ENCODE results near the gene ARID3B. TPM values are rescaled to one million over a fixed set of nuclear protein-coding genes. Genes with fewer than 3 reads are reported as not detected.
A peak's percentile ranks its signal among the peaks of the same experiment; 100 is the strongest.

ARID3B gene
- total RNA-seq, 2 experiments from 2014 or later = 39.4 to 43.0 TPM

- Mint-ChIP-seq H3K4me1 (peaks cover 28% of the 10 kb centered on the region), H3K27me3 (no peaks in the 10 kb centered on the region), H3K9me3 (no peaks in the 10 kb centered on the region), H3K36me3 (peaks cover 12% of the 10 kb centered on the region), H3K4me3 (peak within 1 kb of the TSS; percentile 96), H3K27ac (peak within 1 kb of the TSS; percentile 95)
- peak; percentile 99 for DNase-seq
- POLR2A ChIA-PET = interaction anchor here (0.6 to 9.2 kb wide), 19 partner anchors 9 to 322 kb away, joined by 3 to 49 read pairs (median 4); partner anchors contain the start of genes ARID3B, COX5A, CYP1A1 and FAM219B
- peak; percentile 89 for ATAC-seq (ENCODE audit: low read depth)
Observed at GRCh38 chr15:74615508-74616365, 74.7 kb downstream of the ARID3B start, which contains the start of gene CLK3. TSS of gene CLK3 (plus strand) at chr15:74615836. CDS start at chr15:74619197, 3,361 bp downstream.

GRCh38 chr15:74616366-74616939 is 75.4 kb downstream of the ARID3B start:
- Mint-ChIP-seq H3K4me3 (peak overlapping the region; percentile 96), H3K9me3 (no peaks in the 10 kb centered on the region), H3K27me3 (no peaks in the 10 kb centered on the region), H3K27ac (peak overlapping the region; percentile 91), H3K4me1 (peaks cover 32% of the 10 kb centered on the region), H3K36me3 (peaks cover 16% of the 10 kb centered on the region)
- POLR2A ChIA-PET = interaction anchor here (1.0 to 9.2 kb wide), 11 partner anchors 11 to 290 kb away, joined by 3 to 49 read pairs (median 9); partner anchors contain the start of genes ARID3B, FAM219B and UBL7
- ATAC-seq (ENCODE audit: low read depth) = no peak
- peak; percentile 66 for DNase-seq

- no peak for ATAC-seq (ENCODE audit: low read depth)
- Mint-ChIP-seq H3K4me3 (peak overlapping the region; percentile 96), H3K9me3 (no peaks in the 10 kb centered on the region), H3K27me3 (no peaks in the 10 kb centered on the region), H3K27ac (peak overlapping the region; percentile 91), H3K4me1 (peaks cover 34% of the 10 kb centered on the region), H3K36me3 (peaks cover 19% of the 10 kb centered on the region)
- POLR2A ChIA-PET = interaction anchor here (1.0 to 9.2 kb wide), 8 partner anchors 10 to 289 kb away, joined by 3 to 49 read pairs (median 12); partner anchors contain the start of genes ARID3B, FAM219B and UBL7
- no peak for DNase-seq
Observed at GRCh38 chr15:74616996-74617395, 76.0 kb downstream of the ARID3B start.

- Mint-ChIP-seq H3K27me3 (no peaks in the 10 kb centered on the region), H3K9me3 (no peaks in the 10 kb centered on the region), H3K4me1 (peaks cover 35% of the 10 kb centered on the region), H3K4me3 (peak overlapping the region; percentile 22), H3K36me3 (peaks cover 26% of the 10 kb centered on the region), H3K27ac (peak overlapping the region; percentile 2)
- ATAC-seq (ENCODE audit: low read depth) (no peak), DNase-seq (no peak)
- POLR2A ChIA-PET = interaction anchor here (0.6 to 1.4 kb wide), 3 partner anchors 243 to 1330 kb away, joined by 3 to 5 read pairs (median 4); partner anchors contain the start of gene RPP25
Observed at GRCh38 chr15:74618841-74619596, 78.0 kb downstream of the ARID3B start.

- no peak for DNase-seq
- peaks cover 35% of the 10 kb centered on the region for H3K4me1 Mint-ChIP-seq
- H3K4me3 Mint-ChIP-seq = no peak overlapping the region
Observed at GRCh38 chr15:74619916-74620635, 79.1 kb downstream of the ARID3B start.

GRCh38 chr15:74620636-74621545 is 79.9 kb downstream of the ARID3B start:
- peaks cover 39% of the 10 kb centered on the region for H3K4me1 Mint-ChIP-seq

More at GRCh38 chr15:74619916-74620635, 79.1 kb downstream of the ARID3B start:
- POLR2A ChIA-PET = no interaction called here
- ATAC-seq (ENCODE audit: low read depth) = no peak
- Mint-ChIP-seq H3K9me3 (no peaks in the 10 kb centered on the region), H3K36me3 (peaks cover 30% of the 10 kb centered on the region), H3K27me3 (no peaks in the 10 kb centered on the region), H3K27ac (no peak overlapping the region)

GRCh38 chr15:74621546-74621920 is 80.5 kb downstream of the ARID3B start:
- Mint-ChIP-seq H3K4me3 (no peak overlapping the region), H3K4me1 (peaks cover 44% of the 10 kb centered on the region), H3K27me3 (no peaks in the 10 kb centered on the region), H3K36me3 (peaks cover 35% of the 10 kb centered on the region), H3K27ac (no peak overlapping the region), H3K9me3 (no peaks in the 10 kb centered on the region)
- POLR2A ChIA-PET = interaction anchor here (0.6 to 0.7 kb wide), 2 partner anchors 167 to 239 kb away, joined by 3 to 4 read pairs; no protein-coding TSS in a partner anchor
- DNase-seq (no peak), ATAC-seq (ENCODE audit: low read depth) (no peak)

More at GRCh38 chr15:74620636-74621545, 79.9 kb downstream of the ARID3B start:
- H3K36me3 Mint-ChIP-seq = peaks cover 35% of the 10 kb centered on the region
- peak; percentile 85 for ATAC-seq (ENCODE audit: low read depth)
- POLR2A ChIA-PET = interaction anchor here (0.6 to 0.7 kb wide), 2 partner anchors 167 to 238 kb away, joined by 3 to 4 read pairs; no protein-coding TSS in a partner anchor
- no peaks in the 10 kb centered on the region for H3K27me3 Mint-ChIP-seq
- no peak overlapping the region for H3K4me3 Mint-ChIP-seq
- peak; percentile 73 for DNase-seq
- no peaks in the 10 kb centered on the region for H3K9me3 Mint-ChIP-seq
- peak overlapping the region; percentile 43 for H3K27ac Mint-ChIP-seq

- Mint-ChIP-seq H3K9me3 (no peaks in the 10 kb centered on the region), H3K4me3 (no peak overlapping the region), H3K4me1 (peaks cover 44% of the 10 kb centered on the region), H3K27ac (no peak overlapping the region), H3K36me3 (peaks cover 34% of the 10 kb centered on the region), H3K27me3 (no peaks in the 10 kb centered on the region)
- POLR2A ChIA-PET = interaction anchor here (0.7 kb wide), 1 partner anchor 168 kb away, joined by 4 read pairs; no protein-coding TSS in a partner anchor
- DNase-seq (no peak), ATAC-seq (ENCODE audit: low read depth) (no peak)
Observed at GRCh38 chr15:74621936-74622335, 80.9 kb downstream of the ARID3B start.

GRCh38 chr15:74622758-74623157 is 81.7 kb downstream of the ARID3B start:
- Mint-ChIP-seq H3K4me3 (no peak overlapping the region), H3K27me3 (no peaks in the 10 kb centered on the region), H3K27ac (no peak overlapping the region), H3K9me3 (no peaks in the 10 kb centered on the region), H3K36me3 (peaks cover 37% of the 10 kb centered on the region), H3K4me1 (peaks cover 40% of the 10 kb centered on the region)
- POLR2A ChIA-PET = no interaction called here
- ATAC-seq (ENCODE audit: low read depth) = no peak
- DNase-seq = no peak

GRCh38 chr15:74624020-74624602 is 83.1 kb downstream of the ARID3B start:
- ATAC-seq (ENCODE audit: low read depth) = no peak
- peaks cover 46% of the 10 kb centered on the region for H3K36me3 Mint-ChIP-seq
- no peaks in the 10 kb centered on the region for H3K9me3 Mint-ChIP-seq
- no peak overlapping the region for H3K4me3 Mint-ChIP-seq
- H3K4me1 Mint-ChIP-seq = peaks cover 35% of the 10 kb centered on the region
- no peak for DNase-seq
- no peaks in the 10 kb centered on the region for H3K27me3 Mint-ChIP-seq
- peak overlapping the region; percentile 43 for H3K27ac Mint-ChIP-seq
- POLR2A ChIA-PET = no interaction called here

GRCh38 chr15:74625693-74626092 is 84.7 kb downstream of the ARID3B start:
- Mint-ChIP-seq H3K4me3 (no peak overlapping the region), H3K27me3 (no peaks in the 10 kb centered on the region), H3K9me3 (no peaks in the 10 kb centered on the region), H3K27ac (peak overlapping the region; percentile 71), H3K36me3 (peaks cover 41% of the 10 kb centered on the region), H3K4me1 (peaks cover 33% of the 10 kb centered on the region)
- DNase-seq (no peak), ATAC-seq (ENCODE audit: low read depth) (no peak)
- POLR2A ChIA-PET = interaction anchor here (1.3 kb wide), 1 partner anchor 164 kb away, joined by 4 read pairs; no protein-coding TSS in a partner anchor
